Stimulated activated CD4-positive, alpha-beta T cell treated with anti-CD3 and anti-CD28 coated beads, Interleukin-12 subunit alpha, Interleukin-12 subunit beta, amount 100 ng/mL, for 24 hours (primary cell): ENCODE measurements around the gene RNF208.
A peak's percentile ranks its signal among the peaks of the same experiment; 100 is the strongest.
"Not testable (repeated sequence)": the region's sequence is repeated elsewhere in the genome, so short reads cannot be mapped to it uniquely, and the experiment has no call there.

ENCODE experiments used
- DNase-seq, 2 experiments: peaks; one replicate each; pipeline ENCODE4 v3.0.0-alpha.2; 2020; ENCODE audit warnings: low read depth in 2 of 2

RNF208 gene

GRCh38 chr9:137240318-137240840, 18.3 kb upstream of the RNF208 start:
- DNase-seq = peak in 1 of 2 experiments; percentile 58

GRCh38 chr9:137239541-137240200, 17.6 kb upstream of the RNF208 start:
- not testable (repeated sequence) for DNase-seq

- no peak for DNase-seq
Observed at GRCh38 chr9:137237759-137238726, 16.0 kb upstream of the RNF208 start.

- no peak for DNase-seq
Observed at GRCh38 chr9:137236936-137237421, 14.9 kb upstream of the RNF208 start.

GRCh38 chr9:137236238-137236935, 14.3 kb upstream of the RNF208 start:
- DNase-seq = peak; percentile 79 to 93

GRCh38 chr9:137235424-137236237, 13.6 kb upstream of the RNF208 start:
- DNase-seq = no peak

GRCh38 chr9:137234758-137235423, 12.9 kb upstream of the RNF208 start:
- DNase-seq = no peak

GRCh38 chr9:137234055-137234697, 12.1 kb upstream of the RNF208 start:
- DNase-seq = no peak

GRCh38 chr9:137233143-137233980, 11.3 kb upstream of the RNF208 start:
- no peak for DNase-seq

- no peak for DNase-seq
Observed at GRCh38 chr9:137232510-137232909, 10.5 kb upstream of the RNF208 start.

GRCh38 chr9:137232101-137232500, 10.1 kb upstream of the RNF208 start:
- no peak for DNase-seq

- no peak for DNase-seq
Observed at GRCh38 chr9:137231372-137232039, 9.5 kb upstream of the RNF208 start.

GRCh38 chr9:137230705-137231371, 8.8 kb upstream of the RNF208 start, which contains the start of gene SLC34A3:
SLC34A3 (plus strand) TSS chr9:137230901; CDS start chr9:137231703, 802 bp downstream.
- DNase-seq = no peak

GRCh38 chr9:137229903-137230704, 8.1 kb upstream of the RNF208 start:
- DNase-seq = no peak

- no peak for DNase-seq
Observed at GRCh38 chr9:137228968-137229896, 7.2 kb upstream of the RNF208 start.

- no peak for DNase-seq
Observed at GRCh38 chr9:137228506-137228967, 6.5 kb upstream of the RNF208 start.
